HL-60 (cell line): Measurements from ENCODE around the gene MAP2K3.

Experiments used
- DNase-seq, 2 experiments: peaks; one replicate each; pipeline ENCODE4 v3.0.0-alpha.2; 2010 to 2020; ENCODE audit warnings: low read depth in 1 of 2, low spot score in 1 of 2
- H3K27ac ChIP-seq: fragments of 250-450 bp; sonication (Bioruptor Pico); replicated peaks from 2 replicates; pipeline ENCODE4 v1.5.1; 2020; ENCODE audit warnings: mild to moderate bottlenecking, moderate library complexity
- H3K27me3 ChIP-seq: fragments of 250-450 bp; sonication (Bioruptor Pico); 2 replicates; pipeline ENCODE4 v1.5.1; 2021; ENCODE audit warnings: mild to moderate bottlenecking, moderate library complexity; ENCODE audit not compliant: insufficient read depth, poor library complexity, severe bottlenecking
- H3K4me3 ChIP-seq: replicated peaks from 2 replicates; pipeline ENCODE4 v1.5.1; 2011; ENCODE audit warnings: mild to moderate bottlenecking, control low read depth, low read length; ENCODE audit not compliant: insufficient read depth
- GABPA ChIP-seq: IDR thresholded peaks from 2 replicates; pipeline ENCODE4 v1.6.1; 2012; ENCODE audit warnings: low read depth
- POLR2AphosphoS5 ChIP-seq: IDR thresholded peaks from 2 replicates; pipeline ENCODE4 v1.6.1; 2012; ENCODE audit warnings: low read depth
- SPI1 ChIP-seq: IDR thresholded peaks from 2 replicates; pipeline ENCODE4 v1.6.1; 2012; ENCODE audit warnings: low read depth, mild to moderate bottlenecking, borderline replicate concordance
- TF ChIP-seq, protein P1 (sequence below): IDR thresholded peaks from one replicate; pipeline ENCODE4 v1.5.1; 2011; ENCODE audit warnings: low read length, control low read depth, inconsistent platforms; ENCODE audit not compliant: insufficient read depth
- TF ChIP-seq, protein P2 (sequence below): IDR thresholded peaks from 2 replicates; pipeline ENCODE4 v1.6.1; 2012; ENCODE audit warnings: low read depth; ENCODE audit not compliant: insufficient replicate concordance

The MAP2K3 gene

DNA sequence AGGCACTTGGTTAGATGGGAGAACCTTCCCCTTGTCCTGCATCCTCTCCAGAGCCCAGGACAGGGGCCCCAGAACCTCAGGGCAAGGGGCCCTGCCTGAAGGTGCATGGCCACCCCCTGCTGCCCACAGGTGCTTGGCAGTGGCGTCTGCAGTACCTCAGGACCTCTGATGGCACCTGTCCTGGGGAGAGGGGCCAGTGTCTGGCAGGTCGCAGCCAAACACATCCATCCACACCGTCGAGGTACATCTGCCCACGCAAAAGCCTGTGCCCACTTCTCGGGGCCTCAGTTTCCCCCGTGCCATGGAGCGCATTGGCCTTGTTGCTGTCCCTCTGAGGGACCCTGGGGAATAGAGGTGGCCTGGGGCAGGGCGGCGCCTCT is 9.3 kb downstream of the MAP2K3 start:
- Histone ChIP-seq H3K27ac (no peak overlapping the region), H3K4me3 (no peak overlapping the region), H3K27me3 (no peaks in the 10 kb centered on the region)
- TF ChIP-seq SPI1 = no peak
- TF ChIP-seq, protein P1, sequence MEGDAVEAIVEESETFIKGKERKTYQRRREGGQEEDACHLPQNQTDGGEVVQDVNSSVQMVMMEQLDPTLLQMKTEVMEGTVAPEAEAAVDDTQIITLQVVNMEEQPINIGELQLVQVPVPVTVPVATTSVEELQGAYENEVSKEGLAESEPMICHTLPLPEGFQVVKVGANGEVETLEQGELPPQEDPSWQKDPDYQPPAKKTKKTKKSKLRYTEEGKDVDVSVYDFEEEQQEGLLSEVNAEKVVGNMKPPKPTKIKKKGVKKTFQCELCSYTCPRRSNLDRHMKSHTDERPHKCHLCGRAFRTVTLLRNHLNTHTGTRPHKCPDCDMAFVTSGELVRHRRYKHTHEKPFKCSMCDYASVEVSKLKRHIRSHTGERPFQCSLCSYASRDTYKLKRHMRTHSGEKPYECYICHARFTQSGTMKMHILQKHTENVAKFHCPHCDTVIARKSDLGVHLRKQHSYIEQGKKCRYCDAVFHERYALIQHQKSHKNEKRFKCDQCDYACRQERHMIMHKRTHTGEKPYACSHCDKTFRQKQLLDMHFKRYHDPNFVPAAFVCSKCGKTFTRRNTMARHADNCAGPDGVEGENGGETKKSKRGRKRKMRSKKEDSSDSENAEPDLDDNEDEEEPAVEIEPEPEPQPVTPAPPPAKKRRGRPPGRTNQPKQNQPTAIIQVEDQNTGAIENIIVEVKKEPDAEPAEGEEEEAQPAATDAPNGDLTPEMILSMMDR = no peak
- no peak for DNase-seq

DNA sequence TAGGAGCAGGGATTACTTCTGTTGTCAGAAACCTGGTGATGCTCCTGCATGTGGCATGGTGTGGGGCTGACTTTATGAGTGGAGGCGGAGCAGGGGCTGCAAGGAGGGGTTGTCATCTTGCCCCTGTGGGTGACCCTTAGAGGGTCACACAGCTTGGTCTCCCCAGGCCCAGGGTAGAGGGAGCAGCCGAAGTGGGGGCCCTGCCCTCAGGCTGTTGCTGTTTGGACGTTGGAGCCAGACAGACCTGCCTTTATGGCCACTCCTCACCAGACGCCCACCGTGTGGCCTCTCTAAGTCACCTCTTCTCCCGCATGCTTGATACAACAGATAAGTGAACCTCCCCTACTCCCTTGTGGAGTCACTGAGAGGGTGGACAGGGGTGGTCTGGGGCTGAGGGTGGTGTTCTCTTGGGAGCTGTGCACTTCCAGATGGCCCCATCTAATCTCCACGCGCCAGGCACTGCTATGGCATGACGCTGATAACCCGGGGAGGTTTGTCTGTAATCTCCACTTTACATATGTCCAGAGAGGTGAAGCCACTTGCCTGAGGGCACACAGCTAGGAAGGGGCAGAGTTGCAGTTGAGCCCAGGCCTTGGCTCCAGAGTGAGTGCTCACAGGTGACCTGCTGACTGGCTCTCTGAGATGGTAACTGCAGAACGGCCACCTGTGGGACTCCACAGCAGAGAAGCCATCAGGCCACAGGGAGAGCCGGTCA is 10.0 kb downstream of the MAP2K3 start:
- no peak overlapping the region for H3K27ac ChIP-seq
- no peak for DNase-seq
- TF ChIP-seq GABPA (no peak), SPI1 (no peak), POLR2AphosphoS5 (no peak)
- TF ChIP-seq, protein P2, sequence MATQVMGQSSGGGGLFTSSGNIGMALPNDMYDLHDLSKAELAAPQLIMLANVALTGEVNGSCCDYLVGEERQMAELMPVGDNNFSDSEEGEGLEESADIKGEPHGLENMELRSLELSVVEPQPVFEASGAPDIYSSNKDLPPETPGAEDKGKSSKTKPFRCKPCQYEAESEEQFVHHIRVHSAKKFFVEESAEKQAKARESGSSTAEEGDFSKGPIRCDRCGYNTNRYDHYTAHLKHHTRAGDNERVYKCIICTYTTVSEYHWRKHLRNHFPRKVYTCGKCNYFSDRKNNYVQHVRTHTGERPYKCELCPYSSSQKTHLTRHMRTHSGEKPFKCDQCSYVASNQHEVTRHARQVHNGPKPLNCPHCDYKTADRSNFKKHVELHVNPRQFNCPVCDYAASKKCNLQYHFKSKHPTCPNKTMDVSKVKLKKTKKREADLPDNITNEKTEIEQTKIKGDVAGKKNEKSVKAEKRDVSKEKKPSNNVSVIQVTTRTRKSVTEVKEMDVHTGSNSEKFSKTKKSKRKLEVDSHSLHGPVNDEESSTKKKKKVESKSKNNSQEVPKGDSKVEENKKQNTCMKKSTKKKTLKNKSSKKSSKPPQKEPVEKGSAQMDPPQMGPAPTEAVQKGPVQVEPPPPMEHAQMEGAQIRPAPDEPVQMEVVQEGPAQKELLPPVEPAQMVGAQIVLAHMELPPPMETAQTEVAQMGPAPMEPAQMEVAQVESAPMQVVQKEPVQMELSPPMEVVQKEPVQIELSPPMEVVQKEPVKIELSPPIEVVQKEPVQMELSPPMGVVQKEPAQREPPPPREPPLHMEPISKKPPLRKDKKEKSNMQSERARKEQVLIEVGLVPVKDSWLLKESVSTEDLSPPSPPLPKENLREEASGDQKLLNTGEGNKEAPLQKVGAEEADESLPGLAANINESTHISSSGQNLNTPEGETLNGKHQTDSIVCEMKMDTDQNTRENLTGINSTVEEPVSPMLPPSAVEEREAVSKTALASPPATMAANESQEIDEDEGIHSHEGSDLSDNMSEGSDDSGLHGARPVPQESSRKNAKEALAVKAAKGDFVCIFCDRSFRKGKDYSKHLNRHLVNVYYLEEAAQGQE = no peak
- TF ChIP-seq, protein P1 = no peak

DNA sequence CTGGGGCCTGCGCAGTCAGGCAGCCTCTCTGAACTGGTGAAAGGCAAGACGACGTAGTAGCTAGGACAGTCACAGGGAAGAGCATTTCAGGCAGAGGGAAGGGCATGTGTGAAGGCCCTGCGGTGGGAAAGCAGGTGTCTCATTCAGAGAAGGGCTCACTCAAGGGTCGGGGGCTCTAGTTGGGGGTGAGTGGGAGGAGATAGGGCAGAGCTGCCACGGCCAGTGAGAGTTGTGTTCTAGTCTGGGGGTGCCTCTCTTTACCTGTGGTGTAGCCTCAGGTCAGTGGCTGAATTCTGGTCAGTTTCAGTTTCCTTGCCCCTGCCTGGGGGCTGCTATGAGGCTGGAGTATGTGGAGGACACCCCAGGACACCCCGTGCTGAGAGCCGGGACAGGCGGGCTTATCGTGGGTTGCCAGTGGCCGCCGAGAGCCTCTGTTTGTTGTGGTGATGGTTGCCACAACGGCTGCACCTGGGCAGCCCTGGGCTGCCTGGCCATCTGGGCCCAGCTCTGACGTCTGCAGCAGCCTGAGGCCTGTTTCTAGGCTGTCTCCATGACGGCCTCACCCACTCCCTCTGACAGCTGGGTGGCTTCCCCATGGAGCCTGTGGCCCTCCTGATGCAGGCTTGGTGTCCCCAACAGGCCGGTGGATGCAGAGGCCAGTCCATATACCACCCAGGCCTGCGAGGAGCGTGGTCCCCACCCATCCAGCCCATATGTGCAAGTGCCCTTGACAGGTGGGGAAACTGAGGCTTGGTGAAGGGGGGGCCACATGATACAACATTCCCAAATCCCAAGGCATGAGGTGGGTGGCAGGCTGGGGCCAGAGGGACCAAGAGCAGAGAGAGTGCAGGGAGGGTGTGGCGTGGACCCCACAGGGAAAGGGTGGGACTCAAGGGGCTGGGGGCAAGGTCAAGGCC is 10.8 kb downstream of the MAP2K3 start:
- no peaks in the 10 kb centered on the region for H3K27me3 ChIP-seq
- H3K4me3 ChIP-seq = no peak overlapping the region
- no peak overlapping the region for H3K27ac ChIP-seq
- DNase-seq = no peak
- TF ChIP-seq GABPA (no peak), POLR2AphosphoS5 (no peak), SPI1 (no peak)
- TF ChIP-seq, protein P1 = no peak
- TF ChIP-seq, protein P2 = no peak

More for the DNA sequence above, 10.0 kb downstream of the MAP2K3 start:
- H3K27me3 ChIP-seq = no peaks in the 10 kb centered on the region
- H3K4me3 ChIP-seq = no peak overlapping the region
